Stimulated activated CD8-positive, alpha-beta memory T cell treated with anti-CD3 and anti-CD28 coated beads, Interleukin-15, amount 100 ng/mL, for 1 hour (primary cell): ENCODE measurements around the gene PSMB2.

Experiments used
- DNase-seq: peaks from one replicate; pipeline ENCODE4 v3.0.0-alpha.2; 2020; ENCODE audit warnings: low read depth

The PSMB2 gene

DNA sequence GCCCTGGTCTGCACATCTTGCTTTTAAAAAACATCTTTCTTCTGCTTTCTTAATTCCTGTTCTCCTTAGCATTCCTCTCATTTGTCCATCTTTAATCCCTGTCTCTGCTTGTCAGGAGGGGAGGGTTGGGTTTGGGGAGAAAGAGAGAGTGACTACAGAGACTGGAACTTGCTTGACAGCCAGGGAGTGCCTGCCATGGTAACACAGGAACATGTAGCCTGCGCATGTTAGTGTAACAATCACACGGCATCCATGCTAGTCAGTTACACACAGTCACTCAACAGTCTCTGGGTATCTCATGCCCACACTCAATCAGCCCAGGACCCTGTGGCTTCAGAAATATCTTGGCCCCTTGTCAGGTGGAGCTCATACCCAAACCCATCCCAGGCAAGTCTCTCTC, 69.0 kb downstream of the PSMB2 start:
- DNase-seq, result no peak

DNA sequence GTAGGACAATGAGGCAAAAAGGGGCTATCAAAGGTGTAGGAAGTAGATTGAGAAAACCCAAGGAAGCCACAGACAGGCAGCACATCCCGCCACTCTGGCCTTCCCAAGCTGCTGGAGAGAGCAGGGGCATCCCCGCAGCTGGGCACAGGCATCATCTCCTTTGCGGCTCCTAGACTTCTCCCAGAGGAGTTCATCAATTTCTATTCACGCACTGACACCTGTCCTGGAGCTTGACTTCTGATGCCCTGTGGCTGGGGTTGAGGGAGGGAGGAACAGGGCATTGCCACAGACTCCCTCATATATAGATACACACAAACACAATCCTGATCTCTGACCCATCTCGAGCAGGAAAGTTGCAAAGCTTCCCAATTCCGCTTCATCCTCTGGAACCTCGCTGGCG, 70.1 kb downstream of the PSMB2 start:
- no peak for DNase-seq

DNA sequence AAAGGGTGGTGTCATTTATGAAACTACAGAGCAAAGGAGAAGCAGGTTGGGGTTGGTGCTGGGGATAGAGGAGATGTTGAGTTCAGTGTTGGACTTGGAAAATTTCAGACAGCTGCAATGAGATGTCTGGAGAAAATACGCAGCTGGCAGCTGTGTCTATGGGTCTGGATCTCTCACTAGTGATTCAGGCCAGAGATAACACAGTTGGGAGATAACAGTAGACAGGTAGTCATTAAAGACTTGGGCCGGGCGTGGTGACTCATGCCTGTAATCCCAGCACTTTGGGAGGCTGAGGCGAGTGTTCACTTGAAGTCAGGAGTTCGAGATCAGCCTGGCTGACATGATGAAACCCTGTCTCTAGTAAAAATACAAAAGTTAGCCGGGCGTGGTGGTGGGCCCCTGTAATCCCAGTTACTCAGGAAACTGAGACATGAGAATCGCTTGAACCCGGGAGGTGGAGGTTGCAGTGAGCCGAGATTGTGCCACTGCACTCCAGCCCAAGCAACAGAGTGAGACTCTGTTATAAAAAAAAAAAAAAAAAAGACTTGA, 70.7 kb downstream of the PSMB2 start:
- no peak for DNase-seq

DNA sequence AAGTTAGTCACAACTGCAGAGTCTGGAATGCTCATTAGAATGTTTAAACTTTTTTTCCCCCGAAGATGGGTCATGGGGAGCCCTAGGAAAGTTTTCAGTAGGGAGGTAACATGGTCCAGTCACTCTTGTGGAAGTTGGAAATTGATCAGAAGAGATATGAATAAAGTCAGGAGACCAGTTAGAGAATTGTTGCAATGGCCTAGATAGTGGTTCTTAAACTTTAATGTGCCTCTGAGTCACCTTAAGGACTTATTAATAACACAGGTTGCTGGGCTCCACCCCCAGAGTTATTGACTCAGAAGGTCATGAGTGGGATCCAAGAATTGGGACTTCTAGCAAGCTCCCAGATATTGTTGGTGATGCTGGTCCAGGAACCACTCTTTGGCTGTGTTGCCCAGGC, 71.4 kb downstream of the PSMB2 start:
- no peak for DNase-seq

DNA sequence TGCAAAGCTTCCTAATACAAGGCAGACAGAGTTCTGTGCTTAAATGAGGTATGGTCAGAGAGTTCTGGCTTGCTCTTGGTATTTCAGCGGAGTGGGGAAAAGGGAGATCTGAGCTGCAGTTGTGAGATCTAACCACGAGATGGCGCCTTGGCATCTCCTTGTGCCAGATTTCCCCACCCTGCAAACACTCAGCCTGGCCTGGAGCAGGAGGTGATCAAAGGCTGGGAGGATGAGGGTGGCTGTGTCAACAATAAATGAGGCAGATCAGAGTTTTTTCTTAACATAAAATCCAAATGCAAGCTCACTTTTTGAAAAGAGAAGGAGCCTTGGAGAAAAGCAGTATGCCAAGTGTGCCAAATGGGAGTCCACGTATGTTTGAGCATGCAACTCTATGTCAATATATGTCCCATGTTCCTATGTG, 72.3 kb downstream of the PSMB2 start:
- DNase-seq, result peak; percentile 34

GRCh38 chr1:35567947-35568558, 73.3 kb downstream of the PSMB2 start:
- DNase-seq, result no peak

DNA sequence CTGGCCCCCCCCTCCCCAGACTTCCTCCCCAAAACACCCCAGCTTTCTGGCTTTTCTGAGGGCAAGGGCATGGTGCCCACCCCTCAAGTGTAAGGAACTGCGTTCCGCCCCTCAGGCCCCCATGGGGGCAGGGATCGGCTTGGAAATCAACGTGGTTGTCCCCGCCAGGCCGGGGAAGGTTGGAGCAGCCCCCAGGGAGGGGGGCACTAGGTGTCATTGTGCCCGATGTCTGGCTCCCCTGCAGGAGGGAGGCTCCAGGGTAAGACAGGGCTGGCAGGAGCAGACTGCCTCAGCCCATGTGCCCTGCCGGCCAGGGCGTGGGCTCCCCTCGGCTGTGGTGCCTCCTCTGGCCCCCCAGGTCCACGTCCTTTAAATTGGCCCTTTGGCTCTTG, 75.6 kb downstream of the PSMB2 start:
- DNase-seq, result no peak

DNA sequence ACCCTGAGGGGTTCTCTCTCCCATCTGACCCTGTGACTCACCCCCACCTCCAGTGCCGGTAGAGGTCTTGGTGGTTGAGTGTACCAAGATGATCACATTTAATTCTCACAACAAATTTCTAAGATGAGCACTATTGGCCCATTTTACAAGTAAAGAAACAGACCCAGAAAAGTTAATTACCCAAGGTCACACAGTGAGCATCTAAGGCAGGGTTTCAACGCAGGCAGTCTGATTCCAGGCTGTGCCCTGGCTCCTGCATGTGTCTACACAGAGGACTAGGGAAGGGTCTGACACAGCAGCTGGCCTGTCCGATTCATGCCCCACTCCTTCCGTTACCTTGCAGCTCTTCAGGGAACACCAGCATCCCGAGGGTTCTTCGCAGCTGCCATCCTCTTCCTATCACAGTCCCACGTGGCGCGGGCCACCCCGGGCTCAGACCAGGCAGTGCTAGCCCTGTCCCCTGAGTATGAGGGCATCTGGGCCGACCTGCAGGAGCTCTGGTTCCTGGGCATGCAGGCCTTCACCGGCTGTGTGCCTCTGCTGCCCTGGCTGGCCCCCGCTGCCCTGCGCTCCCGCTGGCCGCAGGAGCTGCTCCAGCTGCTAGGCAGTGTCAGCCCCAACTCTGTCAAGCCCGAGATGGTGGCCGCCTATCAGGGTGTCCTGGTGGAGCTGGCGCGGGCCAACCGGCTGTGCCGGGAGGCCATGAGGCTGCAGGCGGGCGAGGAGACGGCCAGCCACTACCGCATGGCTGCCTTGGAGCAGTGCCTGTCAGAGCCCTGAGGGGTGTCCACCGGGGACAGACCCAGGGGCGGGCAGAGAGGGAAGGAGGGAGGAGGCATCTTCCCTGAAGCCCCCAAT, 76.2 kb downstream of the PSMB2 start:
- DNase-seq, result no peak

- DNase-seq, result peak; percentile 69
Observed at GRCh38 chr1:35564037-35564883, 77.1 kb downstream of the PSMB2 start.

GRCh38 chr1:35563166-35563565, 78.2 kb downstream of the PSMB2 start:
- no peak for DNase-seq

DNA sequence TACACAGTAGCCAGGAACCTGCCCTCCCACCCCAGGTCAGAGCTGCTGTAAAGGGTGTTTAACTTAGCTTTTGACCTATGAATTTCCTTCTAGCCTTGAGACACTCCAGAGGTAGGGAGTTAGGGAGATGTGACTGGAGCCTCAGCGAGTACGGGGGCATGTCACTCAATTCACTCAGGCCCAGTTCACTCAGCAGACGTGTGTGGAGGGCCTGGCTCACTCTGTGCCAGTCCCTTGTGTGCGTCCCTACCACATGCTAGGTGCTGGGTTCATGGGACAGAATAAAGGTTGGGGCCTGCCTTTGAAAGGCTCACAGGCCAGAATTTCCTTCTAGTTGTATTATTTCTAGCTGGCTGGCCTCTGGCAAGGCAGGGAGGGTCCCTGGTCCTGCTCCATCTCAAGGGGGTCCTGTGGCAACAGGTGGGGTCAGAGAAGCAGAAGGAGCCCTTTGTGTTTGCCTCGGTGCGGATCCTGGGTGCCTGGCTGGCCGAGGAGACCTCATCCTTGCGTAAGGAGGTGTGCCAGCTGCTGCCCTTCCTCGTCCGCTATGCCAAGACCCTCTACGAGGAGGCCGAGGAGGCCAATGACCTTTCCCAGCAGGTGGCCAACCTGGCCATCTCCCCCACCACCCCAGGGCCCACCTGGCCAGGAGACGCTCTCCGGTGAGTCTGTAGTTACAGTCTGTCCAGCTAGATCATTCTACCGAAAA, 79.2 kb downstream of the PSMB2 start:
- DNase-seq, result no peak

GRCh38 chr1:35561297-35561971, 79.9 kb downstream of the PSMB2 start:
- no peak for DNase-seq

- DNase-seq, result no peak
Observed at GRCh38 chr1:35560256-35561225, 80.8 kb downstream of the PSMB2 start.

DNA sequence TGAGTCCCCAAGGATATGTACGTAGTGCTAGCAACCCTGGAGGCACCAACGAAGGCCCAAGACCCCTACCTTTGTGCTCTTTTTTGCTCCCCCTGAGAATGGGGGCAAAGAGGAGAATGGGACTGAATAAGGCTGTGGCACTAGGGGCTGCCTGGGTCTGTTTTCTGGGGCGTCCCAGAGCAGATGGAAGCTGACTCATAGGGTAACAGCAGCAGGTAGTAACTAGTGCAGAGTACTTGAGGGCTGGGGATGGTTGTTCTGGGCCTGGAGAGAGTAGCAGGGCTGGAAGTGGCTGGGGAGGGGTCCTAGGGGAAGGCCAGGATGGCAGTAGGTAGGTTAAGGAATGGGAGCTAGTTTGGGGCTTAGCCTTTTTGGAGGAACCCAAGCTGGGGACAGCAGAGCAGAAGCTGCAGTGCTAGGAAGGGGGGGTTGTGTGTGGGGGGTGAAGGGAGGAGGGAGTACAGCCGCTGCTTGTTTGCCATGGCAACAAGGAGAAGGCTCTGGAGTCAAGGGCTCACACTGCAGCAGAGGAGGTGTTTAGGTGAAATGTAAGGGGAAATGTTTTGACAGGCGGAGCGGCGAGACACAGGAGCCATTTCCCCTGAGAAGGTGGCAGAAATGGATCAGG, 81.9 kb downstream of the PSMB2 start:
- DNase-seq, result no peak

DNA sequence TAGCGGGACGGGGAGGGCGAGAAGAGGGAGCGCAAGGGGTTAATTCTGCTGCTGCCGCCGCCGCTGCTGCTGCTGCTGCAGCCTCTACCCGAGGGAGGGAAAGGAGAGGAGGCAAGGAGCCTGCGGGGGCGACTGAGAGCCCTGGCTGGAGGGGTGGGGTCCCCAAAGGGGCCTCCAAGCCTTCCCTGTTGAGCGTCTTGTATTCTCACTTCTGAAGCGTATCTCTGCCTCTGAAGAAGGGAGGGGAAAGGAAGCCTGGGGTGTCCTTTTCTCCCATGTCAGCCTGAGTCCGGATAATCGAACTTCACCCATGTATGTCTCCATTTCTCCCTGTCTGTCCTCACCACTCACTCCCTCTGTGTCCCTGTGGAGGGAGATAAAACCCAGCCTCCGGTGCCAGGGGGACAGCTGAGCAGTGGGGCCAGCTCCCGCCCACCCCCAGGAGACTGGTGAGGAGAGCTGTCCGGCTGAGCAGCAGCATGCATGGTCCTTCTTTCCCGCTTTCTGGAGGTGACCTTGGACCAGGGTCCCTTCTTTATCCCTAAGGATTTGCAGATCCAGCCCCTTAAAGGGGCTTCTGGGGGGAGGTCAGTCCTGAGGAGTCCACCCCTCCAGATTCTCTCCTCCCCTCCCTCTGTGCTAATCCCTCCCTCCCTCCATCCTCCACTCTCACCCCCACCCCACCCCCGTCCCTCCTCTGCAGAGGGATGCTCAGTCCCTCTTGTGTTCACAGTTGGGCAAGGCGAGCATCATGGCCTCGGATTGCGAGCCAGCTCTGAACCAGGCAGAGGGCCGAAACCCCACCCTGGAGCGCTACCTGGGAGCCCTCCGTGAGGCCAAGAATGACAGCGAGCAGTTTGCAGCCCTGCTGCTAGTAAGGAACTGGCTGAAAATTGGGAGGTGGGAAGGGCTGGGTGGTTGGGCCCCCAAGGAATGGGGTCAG, 82.7 kb downstream of the PSMB2 start:
- no peak for DNase-seq

GRCh38 chr1:35557611-35558373, 83.5 kb downstream of the PSMB2 start, which contains the start of gene NCDN:
Gene NCDN, plus strand, starts transcription at chr1:35557799. Its CDS starts 392 bp downstream, at chr1:35558191.
- peak; percentile 89 for DNase-seq

DNA sequence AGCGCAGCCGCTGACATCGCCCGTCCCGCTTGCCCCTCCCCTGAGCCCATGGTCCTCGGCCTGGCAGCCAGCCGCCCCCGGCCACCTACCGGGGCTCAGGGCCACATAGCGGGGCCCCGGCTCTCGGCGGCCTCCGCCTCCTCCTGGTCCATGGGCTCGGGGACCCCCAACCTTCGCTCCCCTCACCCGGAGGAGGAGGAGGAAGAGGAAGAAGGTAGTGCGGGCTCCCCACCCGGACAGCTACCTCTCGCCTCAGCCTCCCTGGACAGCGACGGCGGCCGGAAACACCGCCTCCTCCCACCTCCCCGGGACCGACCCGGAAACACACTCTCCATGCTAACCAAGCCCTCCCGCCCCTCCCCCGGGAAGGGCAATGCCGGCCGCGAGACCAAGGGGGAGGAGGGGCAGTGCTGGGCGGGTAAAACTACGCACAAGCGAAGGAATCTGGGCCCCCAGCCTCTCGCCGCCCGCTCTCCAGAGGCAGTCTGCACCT, 84.2 kb downstream of the PSMB2 start, which contains the start of gene KIAA0319L:
Gene KIAA0319L, minus strand, starts transcription at position 286 of the 493 bp plus-strand sequence. CDS start 2,912 bp downstream, outside the sequence.
- no peak for DNase-seq
